HFF-Myc (cell line): Measurements from ENCODE around the gene ICAM5.
"Not testable (repeated sequence)": the region's sequence is repeated elsewhere in the genome, so short reads cannot be mapped to it uniquely, and the experiment has no call there.

Experiments used
- DNase-seq: peaks from one replicate; pipeline ENCODE4 v3.0.0-alpha.2; 2011; ENCODE audit warnings: low read depth; ENCODE audit errors: extremely low read depth
- H3K4me3 ChIP-seq: replicated peaks from 2 replicates; pipeline ENCODE4 v1.5.1; 2011; ENCODE audit warnings: low read depth, mild to moderate bottlenecking, control low read depth, low read length
- CTCF ChIP-seq: IDR thresholded peaks from 2 replicates; pipeline ENCODE4 v1.5.1; 2012; ENCODE audit warnings: mild to moderate bottlenecking, low read depth, low read length, control low read depth; ENCODE audit errors: missing control alignments

The ICAM5 gene

GRCh38 chr19:10289836-10290356, at the start of gene ICAM5:
Gene ICAM5, plus strand, starts transcription at chr19:10289952. Its CDS starts 92 bp downstream, at chr19:10290044.
- TF ChIP-seq CTCF = no peak
- DNase-seq = no peak
- H3K4me3 ChIP-seq = peak within 1 kb of the TSS; percentile 49

- not testable (repeated sequence) for DNase-seq, H3K4me3 ChIP-seq
Observed at GRCh38 chr19:10241826-10242449, 47.8 kb upstream of the ICAM5 start.

- TF ChIP-seq CTCF = no peak
- no peak for DNase-seq
Observed at GRCh38 chr19:10243606-10244005, 46.1 kb upstream of the ICAM5 start.

GRCh38 chr19:10245189-10245939, 44.4 kb upstream of the ICAM5 start:
- no peak for DNase-seq

More at GRCh38 chr19:10243606-10244005, 46.1 kb upstream of the ICAM5 start:
- H3K4me3 ChIP-seq = no peak overlapping the region

GRCh38 chr19:10246511-10246910, 43.2 kb upstream of the ICAM5 start:
- TF ChIP-seq CTCF = no peak
- H3K4me3 ChIP-seq = no peak overlapping the region
- DNase-seq = no peak

More at GRCh38 chr19:10245189-10245939, 44.4 kb upstream of the ICAM5 start:
- TF ChIP-seq CTCF = no peak
- no peak overlapping the region for H3K4me3 ChIP-seq

GRCh38 chr19:10251792-10252694, 37.7 kb upstream of the ICAM5 start, which contains the start of gene MRPL4:
Gene MRPL4, plus strand, starts transcription at chr19:10252214. Its CDS starts 40 bp downstream, at chr19:10252254.
- TF ChIP-seq CTCF = no peak
- peak within 1 kb of the TSS; percentile 98 for H3K4me3 ChIP-seq
- DNase-seq = peak; percentile 96
